Measurements from ENCODE around the gene NGF.

NGF gene

DNA sequence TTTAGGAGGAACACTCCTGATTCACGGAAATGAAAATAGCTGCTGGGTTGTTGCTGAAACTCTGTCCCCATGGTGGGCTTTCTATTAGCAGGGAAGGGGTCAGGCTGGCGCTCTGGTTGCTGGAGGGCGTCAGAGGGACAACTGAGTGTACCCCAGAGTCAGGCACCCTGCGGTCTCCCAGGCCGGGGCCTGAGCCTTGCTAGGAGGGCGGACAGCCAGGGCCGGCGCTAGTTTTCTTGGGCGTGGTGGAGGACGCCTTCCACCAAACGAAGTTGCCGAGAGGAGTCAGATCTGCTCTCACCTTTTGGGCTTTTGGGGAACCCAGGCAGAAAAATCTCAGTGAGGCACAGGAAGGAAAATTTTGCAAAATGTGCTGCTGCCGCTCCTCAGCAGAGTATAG is 54.8 kb downstream of the NGF start:
- no peak for DNase-seq (ENCODE audit: low read depth in 2 of 3, low spot score in 2 of 3)

DNA sequence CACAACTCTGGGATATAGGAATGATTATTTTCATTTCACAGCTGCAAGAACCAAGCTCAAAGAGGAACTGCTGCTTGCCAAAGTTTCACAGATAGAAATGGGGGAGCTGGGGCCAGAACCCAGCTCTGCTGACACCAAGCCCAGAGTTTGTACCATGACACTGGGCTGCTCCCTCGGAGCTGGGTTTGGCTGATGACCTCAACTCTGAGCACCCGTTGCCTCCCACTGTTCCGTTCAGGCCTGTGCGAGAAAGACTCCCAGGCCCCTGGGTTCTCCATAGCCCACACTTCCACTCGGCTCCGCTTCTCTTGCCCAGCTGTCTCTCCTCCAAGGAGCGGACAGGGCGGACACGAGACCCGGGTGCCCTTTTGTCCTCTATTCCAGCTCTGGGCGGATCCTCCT is 55.2 kb downstream of the NGF start:
- no peak for DNase-seq (ENCODE audit: low read depth in 2 of 3, low spot score in 2 of 3)

DNA sequence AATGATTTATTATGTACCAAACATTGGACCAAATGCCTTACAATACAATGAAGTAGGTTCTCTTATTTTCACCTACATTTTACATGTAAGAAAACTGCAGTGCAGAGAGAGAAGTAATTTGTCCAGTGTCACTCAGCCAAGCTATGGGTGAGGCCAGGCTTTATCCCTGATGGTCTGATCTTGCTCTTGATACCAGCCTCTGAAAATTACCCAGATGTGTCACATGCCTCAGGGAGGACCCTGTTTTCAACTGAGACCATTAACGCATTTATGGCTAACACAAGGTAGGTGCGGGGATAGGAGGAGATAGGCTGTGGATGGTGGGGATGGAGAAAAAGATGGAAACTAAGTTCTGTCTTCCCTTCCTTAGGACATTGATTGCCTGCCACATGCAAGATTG is 56.9 kb downstream of the NGF start:
- no peak for DNase-seq (ENCODE audit: low read depth in 2 of 3, low spot score in 2 of 3)

DNA sequence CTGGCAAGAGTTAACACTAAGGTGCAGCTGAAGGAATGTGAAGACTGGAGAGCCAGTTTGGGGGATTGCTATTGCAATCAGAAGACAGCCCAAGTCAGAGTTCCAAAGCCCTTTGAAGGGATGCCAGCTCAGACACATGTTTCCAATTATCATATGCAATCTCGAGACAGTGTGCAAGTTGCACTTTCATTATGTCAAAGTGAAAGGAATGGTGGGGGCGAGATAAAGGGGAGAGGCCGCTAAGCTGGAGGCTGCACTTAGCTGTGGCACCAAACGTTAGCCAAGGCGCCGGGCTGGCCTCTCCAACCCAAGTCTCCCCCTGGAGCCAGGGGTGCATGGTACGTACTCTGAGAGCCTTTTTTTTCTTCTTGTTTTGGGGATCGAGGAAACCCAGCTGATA is 58.0 kb downstream of the NGF start:
- DNase-seq (ENCODE audit: low read depth in 2 of 3, low spot score in 2 of 3), result no peak

DNA sequence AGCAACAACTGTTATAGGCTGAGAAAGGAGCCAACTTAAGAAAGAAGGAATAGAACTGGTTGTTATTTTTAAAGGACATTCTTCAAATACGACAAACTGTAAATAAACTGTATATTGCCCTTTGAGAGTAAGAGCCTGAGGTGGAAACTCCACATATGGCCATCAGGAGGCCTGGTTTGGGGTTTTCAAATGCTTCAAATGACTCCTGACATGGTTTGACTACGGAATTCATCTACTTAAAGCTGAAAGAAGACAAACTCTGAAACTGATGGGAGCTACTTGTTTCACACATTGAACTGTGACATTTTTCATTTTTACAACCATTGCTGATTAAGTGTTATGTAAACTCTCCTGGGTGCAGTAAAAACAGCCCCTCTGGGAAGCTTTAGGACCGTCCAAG is 59.8 kb downstream of the NGF start:
- no peak for DNase-seq (ENCODE audit: low read depth in 2 of 3, low spot score in 2 of 3)

DNA sequence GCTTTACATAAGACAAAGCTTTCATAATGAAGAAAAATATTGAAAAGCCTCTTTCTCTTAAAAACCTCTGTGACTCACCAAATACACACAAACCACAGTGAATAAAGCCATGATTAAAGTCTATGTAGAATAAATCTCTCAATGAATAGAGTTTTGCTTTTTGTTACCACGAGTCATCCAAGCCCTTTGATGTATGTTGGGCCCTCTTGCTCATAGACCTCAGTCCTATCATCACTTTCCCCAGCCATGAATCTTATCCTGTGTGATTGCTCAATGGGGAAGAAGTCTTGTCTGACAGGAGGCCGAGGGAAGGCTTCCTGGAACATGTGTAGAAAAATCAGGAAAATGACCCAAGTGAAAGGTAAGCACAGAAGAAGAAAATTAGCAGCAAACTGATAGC is 60.8 kb downstream of the NGF start:
- DNase-seq (ENCODE audit: low read depth in 2 of 3, low spot score in 2 of 3), result no peak

DNA sequence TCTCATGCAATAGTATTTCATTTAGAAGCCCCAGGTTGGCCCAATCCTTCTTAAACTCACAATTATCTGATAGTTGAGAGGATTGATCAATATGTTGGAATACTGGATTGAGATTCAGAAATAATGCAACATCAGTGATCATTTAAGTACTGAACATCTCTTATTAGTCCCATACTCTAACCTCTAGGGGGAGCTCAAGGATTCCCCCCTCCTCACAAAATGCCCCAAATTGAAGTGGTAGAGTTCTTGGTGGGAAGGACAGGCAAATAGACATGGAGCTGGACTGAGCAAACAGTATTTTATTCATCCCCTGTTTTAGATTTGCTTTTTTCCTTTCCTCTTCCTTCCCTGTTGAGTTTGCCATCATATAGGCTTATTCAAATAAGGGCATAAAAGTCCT is 62.8 kb downstream of the NGF start:
- DNase-seq (ENCODE audit: low read depth in 2 of 3, low spot score in 2 of 3), result no peak

DNA sequence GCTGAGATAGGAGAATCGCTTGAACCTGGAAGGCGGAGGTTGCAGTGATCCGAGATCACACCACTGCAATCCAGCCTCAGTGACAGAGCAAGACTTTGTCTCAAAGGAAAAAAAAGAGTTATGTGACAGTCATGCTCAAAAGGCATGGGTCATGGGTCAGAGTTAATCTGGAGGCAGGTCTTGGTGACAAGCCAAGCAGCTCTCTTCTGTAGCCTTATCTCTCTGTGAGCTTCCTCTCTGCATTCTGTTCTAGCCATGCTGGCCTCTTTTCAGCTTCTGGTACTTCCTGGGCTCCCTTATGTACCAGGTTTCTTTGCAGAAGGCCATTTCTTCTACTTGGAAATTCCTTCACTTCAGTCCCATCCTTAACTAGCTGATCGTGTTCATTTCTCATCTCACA is 63.6 kb downstream of the NGF start:
- DNase-seq (ENCODE audit: low read depth in 2 of 3, low spot score in 2 of 3), result no peak

DNA sequence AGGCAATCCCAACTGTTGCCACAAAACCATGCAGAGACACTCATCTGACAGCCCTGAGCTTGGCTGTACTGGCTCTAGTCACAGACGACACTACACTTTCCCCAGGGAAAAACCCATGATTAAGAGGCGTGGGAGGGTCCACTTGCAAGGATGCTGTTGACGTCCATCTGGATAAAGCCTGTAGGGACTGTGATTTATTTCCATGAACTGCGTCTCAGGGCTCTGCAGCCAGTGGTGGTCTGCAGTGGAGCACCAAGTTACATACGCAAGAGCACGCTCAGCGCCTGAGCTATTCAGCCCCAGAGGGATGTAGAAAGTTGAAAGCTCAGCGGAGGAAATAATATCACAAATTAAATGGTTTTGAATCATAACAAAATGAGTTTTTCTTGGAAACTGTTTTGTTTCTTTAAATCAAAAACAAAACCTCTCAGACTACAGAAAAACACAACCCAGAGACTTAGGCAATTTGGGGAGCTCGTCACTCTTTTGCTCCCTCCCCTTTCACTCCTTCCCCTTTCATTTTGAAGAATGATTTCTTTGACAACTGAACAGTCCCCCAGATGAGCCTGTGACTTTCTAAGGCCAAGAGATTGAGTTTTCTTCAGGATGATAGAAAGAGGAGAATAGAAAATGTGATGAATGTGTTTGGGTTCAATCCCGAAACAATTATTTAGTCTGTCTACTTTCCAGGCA is 71.2 kb downstream of the NGF start:
- DNase-seq (ENCODE audit: low read depth in 2 of 3, low spot score in 2 of 3), result no peak

DNA sequence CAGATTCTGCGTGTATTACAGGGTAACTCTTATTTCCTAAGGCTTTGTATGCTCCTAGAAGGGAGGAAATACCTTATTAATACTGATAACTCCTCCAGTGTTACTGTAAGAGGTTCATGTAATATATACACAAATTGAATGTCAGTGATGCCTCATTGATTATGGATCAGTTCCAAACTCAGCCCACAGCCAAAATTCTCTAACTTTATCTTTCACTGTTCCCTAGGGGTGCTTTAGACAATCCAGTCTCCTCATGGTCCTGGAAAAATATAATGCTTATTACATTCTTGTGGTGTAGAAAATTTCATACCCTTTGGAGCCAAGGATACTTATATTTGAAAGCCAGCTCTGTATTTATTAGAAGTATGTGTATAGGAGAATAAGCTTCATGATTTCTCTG is 73.0 kb downstream of the NGF start:
- DNase-seq (ENCODE audit: low read depth in 2 of 3, low spot score in 2 of 3), result no peak

DNA sequence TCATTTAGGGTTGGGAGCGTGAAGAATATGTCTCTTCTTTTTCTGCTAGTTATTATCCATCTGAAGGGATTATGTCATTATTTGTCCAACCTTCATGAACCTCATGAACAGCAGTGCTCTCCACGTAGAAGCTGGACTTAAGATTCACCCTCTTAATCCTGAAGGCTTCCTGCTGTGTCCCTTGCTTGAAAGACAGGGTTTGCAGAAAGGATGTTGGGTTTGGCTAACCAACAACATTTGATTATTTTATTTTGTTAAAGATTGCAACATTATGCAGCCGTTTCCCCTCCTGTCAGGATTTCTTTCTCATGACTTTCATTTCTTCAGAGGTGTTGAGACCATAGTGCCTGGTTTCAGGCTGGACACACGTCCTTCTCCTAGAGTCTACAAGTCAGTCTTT is 75.2 kb downstream of the NGF start:
- no peak for DNase-seq (ENCODE audit: low read depth in 2 of 3, low spot score in 2 of 3)

DNA sequence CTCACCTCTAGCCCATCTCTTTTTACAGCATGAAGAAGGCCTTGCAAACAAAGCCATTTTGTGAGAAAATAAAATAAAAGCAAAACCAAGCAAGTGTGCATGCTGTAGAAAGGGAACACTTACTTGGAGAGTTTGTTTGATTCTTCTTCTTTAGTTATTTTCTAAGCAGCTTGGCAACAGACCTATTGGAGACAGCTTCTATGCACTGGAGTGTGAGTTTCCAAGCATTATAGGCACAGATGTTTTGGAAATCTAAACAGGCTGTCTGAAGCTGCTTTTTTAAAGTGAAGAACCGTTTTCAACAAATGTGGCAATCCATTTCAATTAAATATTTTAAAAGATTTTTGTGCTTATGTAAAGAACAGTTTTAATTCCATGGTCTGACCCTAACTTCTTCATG is 76.6 kb downstream of the NGF start:
- DNase-seq (ENCODE audit: low read depth in 2 of 3, low spot score in 2 of 3), result no peak

DNA sequence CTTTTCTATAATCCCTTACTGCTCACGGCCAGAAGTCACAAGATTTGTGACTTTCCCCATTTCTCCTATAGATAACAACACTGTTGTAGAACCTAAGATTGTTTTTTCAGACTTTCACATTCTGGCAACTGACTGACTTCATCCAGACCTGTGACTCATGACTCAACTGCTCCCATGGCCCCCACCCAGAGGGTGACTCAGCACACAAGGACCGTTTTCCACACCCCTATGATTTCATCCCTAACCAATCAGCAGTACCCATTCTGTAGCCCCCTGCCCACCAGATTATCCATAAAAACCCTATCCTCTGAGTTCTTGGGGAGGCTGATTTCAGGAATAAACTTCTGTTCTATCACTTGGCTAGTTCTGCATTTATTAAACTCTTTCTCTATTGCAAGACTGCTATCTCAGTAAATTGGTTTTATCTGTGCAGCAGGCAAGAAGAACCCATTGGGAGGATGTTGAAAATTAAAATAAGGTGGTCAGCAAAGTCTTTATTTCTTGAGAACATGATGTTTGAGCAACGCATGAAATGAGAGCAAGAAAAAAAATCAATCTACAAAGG is 79.7 kb downstream of the NGF start:
- no peak for DNase-seq (ENCODE audit: low read depth in 2 of 3, low spot score in 2 of 3)

DNA sequence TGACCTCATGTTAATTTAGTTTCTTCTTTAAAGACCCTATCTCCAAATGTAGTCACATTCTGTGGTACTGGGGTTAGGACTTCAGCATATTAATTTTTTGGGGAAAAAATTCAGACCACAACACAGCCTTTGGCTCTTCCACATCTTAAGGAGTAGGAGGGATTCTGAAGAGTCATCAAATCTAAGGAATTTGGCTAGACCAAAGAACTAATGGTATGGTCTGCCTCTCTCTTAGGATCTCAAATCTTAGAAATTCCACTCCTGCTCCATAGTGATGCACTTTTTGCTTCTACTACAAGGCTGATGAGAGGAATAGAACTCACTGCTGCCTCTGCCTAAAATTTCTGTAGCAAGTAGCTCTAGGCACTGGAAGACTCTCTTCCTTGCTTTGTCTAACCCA is 80.5 kb downstream of the NGF start:
- DNase-seq (ENCODE audit: low read depth in 2 of 3, low spot score in 2 of 3), result no peak

DNA sequence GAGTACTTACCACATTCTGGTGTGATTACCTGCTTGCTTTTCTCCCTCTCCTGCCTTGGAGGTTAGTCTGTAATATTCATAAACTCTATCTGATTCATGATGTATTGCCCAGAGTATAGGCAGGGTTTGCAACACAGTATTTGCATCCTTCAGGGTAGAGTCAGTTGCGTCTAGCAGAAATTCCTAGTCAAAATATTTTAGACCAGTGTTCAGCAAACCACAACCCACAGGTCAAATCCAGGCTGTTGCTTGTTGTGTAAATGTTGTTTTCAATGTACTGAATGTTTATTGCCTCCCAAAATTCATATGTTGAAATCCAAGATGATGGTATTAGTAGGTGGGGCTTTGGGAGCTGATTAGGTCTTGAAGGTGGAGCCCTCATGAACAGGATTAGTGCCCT is 82.9 kb downstream of the NGF start:
- no peak for DNase-seq (ENCODE audit: low read depth in 2 of 3, low spot score in 2 of 3)

DNA sequence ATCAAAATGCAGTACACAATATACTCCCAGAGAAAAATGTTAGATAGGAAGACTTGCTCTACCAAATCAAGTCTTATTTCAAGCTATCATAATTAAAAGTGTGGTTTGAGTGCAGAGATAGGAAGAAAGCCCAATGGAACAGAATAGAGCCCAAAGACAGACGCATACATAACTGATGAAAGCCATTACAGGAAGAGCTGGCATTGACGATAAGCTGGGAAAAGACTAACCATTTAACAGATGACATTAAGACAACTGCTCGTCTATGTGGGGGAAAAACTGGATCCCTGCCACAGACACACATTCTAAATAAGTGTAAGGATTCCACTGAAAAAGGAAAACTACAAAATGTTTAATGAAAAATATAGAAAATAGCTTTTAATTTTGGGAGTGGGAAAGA is 85.5 kb downstream of the NGF start:
- DNase-seq (ENCODE audit: low read depth in 2 of 3, low spot score in 2 of 3), result no peak

DNA sequence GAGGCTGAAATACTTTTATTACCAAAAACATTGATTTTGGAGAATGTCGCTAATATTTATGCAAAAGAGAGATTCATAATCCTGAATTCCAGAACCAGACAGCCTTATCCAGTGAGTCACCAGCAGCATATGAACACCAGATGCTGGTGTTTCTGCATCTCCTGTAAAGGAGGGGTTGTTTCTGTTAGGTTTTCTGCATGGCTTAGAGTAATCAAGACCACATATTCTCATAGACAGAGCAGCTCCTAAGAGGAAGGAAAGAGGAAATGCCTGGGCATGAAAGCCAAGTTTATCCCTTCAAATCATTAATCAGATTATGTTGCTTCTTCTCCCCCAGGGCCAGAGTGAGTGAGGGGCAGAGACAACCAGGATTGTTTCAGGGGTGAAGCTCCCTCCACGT is 86.2 kb downstream of the NGF start:
- DNase-seq (ENCODE audit: low read depth in 2 of 3, low spot score in 2 of 3), result no peak

DNA sequence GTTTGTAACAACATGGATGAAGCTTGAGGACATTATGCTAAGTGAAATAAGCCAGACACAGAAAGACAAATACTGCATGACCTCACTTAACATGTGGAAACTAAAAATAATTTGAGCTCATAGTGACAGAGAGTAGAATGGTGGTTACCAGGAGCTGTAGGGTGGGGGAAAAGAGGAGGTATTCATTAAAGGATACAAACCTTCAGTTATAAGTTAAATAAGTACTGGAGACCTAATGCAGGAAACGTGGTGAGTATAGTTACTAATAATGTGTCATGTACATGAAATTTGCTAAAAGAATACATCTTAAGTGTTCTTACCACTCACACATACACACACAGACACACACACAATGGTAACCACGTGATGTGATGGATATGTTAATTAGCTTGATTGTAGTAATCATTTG is 86.7 kb downstream of the NGF start:
- no peak for DNase-seq (ENCODE audit: low read depth in 2 of 3, low spot score in 2 of 3)

DNA sequence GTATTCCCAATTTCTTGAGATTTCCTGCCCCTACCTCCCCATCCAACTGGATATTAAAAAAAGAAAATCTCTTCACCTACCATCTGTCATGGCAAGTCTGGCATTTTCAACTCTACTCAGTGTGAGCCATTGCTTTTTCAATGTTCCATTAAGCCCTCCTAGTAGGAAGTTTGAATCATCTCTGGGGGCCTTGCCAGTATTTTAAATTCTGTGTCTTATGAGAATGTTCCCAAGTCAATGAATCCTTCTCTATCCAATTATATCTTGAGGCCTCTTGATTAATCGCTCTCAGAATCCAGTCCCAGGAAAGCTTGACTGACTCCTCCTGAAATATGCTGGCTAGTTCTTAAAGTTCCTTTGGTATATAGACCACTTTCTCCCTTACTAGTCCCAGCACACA is 91.5 kb downstream of the NGF start:
- no peak for DNase-seq (ENCODE audit: low read depth in 2 of 3, low spot score in 2 of 3)

DNA sequence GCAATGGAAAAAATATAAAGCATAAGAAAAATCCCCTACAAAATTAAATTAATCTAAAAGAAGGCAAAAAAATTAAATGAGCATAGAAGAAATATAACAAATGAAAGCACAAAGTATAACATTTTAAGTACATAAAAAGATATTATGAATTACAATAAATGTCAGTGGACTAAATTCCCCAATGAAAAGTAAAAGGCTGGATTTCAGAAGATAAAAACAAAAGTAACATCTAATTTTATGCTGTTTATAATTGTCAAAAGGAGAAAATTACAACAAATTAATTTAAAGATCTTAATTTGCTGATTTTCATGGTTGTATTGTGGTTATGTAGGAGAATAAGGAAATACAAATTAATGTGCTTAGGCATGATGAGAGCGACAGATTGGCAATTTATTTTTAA is 92.8 kb downstream of the NGF start:
- DNase-seq (ENCODE audit: low read depth in 2 of 3, low spot score in 2 of 3), result no peak

DNA sequence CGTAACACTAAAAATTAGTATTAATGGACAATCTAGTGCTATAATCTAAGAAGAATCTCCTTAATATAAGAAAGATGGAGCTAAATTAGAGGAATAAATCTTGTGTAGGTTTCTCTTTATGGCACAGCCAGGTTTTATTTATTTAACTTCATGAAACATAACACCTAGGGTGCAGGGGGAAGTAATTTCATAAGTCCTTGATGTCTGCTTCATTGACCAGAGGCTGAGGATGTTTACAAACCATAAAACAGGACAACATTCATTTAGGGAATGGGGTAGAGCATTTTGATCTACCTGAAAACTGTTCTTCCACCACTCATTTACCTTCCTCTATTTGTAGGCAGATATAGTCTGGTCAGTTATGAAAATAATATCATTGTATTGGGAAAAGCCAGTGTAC is 95.5 kb downstream of the NGF start:
- no peak for DNase-seq (ENCODE audit: low read depth in 2 of 3, low spot score in 2 of 3)

DNA sequence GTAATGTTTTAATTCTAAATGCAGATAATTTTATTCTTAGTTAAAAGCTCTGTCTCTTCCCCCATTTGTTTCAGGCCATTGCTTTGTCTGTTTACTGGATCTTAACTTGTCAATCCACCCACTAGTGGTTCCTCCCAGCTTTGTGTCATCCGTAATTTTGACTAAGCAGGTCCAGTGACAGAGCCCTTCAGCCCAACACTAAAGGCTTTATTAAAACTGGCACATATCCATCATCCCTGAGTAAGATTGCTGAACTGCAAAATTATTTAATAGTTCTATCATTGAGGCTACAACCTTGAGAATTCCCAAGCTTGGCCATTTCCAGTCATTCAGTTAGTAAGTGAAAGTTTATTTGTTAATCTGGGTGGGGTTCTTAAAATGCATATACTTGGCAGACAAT is 96.7 kb downstream of the NGF start:
- no peak for DNase-seq (ENCODE audit: low read depth in 2 of 3, low spot score in 2 of 3)

DNA sequence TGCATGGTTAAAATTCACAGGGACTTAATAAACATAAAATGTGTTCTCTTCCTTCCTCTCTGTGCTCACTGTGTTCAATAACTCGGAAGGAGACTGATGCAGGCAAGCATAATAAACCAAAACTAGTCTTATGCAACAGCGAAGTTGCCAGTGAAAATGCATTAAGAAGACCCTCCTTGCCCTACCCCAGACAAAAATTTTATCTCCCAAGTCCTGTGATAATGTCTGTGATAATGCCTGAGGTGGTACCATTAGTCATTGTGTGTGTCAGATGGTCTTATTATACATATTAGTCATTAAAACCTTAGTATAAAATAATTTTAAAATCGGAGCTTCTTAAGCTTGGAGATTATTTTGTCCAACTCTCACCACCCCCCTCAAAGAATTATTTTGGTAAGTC is 97.8 kb downstream of the NGF start:
- no peak for DNase-seq (ENCODE audit: low read depth in 2 of 3, low spot score in 2 of 3)

DNA sequence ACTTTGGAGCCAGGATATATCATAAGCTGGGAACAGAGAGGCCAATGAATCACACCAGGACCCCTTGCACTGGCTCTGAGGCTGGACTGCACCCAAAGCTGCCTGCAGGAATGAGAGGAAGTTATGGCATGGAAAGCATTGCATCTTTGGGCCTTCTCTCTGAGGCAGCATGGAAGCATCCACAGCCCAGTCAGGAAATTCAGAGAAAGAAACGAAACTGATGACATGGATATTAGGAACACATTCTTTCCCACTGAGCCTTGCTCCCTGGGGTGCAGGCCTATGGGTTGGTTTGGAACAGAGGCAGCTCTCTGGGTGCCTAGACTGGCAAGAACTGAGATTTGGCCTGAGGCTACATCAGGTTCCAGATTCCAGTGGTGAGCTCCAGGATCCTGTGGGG is 98.6 kb downstream of the NGF start:
- DNase-seq (ENCODE audit: low read depth in 2 of 3, low spot score in 2 of 3), result no peak

Data from activated CD8-positive, alpha-beta memory T cell treated with anti-CD3 and anti-CD28 coated beads for 48 hours (primary cell).